Fibroblast of villous mesenchyme (primary cell): ENCODE measurements around the gene ZER1. TPM values are rescaled to one million over a fixed set of nuclear protein-coding genes. Genes with fewer than 3 reads are reported as not detected.

Source experiments
- DNase-seq: peaks from one replicate; pipeline ENCODE4 v3.0.0-alpha.2; 2010; ENCODE audit warnings: low read depth
- H3K4me3 ChIP-seq: 2 replicates; pipeline ENCODE4 v1.5.1; 2011; ENCODE audit warnings: low read depth, mild to moderate bottlenecking, low read length
- CTCF ChIP-seq: IDR thresholded peaks from 2 replicates; pipeline ENCODE4 v1.5.1; 2012; ENCODE audit warnings: low read depth, mild to moderate bottlenecking, low read length; ENCODE audit not compliant: insufficient read depth
- total RNA-seq: library from RNA; depleted of rRNA; stranded (reverse); fragments of >200 nt; gene quantifications from 2 replicates; pipeline ENCODE4 v1.2.3, GENCODE V29; 2012

ZER1 gene
- 17.3 and 22.9 TPM in 2 replicates for total RNA-seq

GRCh38 chr9:128771745-128772519 is at the start of gene ZER1:
Gene ZER1, minus strand, starts transcription at chr9:128771927. Its CDS starts 16,362 bp downstream, at chr9:128755565.
- peak within 1 kb of the TSS; percentile 87 for H3K4me3 ChIP-seq
- no peak for TF ChIP-seq CTCF
- peak; percentile 91 for DNase-seq

GRCh38 chr9:128820665-128821583 is 49.2 kb upstream of the ZER1 start:
- DNase-seq: no peak
- no peak overlapping the region for H3K4me3 ChIP-seq
- no peak for TF ChIP-seq CTCF

- peak; percentile 83 for DNase-seq
- TF ChIP-seq CTCF: no peak
- peak overlapping the region; percentile 72 for H3K4me3 ChIP-seq
Measured at GRCh38 chr9:128819716-128820664, 48.3 kb upstream of the ZER1 start.

- no peak for TF ChIP-seq CTCF
- H3K4me3 ChIP-seq: peak overlapping the region; percentile 72
- DNase-seq: peak; percentile 5
Measured at GRCh38 chr9:128818839-128819715, 47.4 kb upstream of the ZER1 start.

GRCh38 chr9:128818099-128818838 is 46.5 kb upstream of the ZER1 start, which contains the start of gene ENDOG:
Gene ENDOG, plus strand, starts transcription at chr9:128818500. Its CDS starts 185 bp downstream, at chr9:128818685.
- TF ChIP-seq CTCF: peak; percentile 97
- DNase-seq: peak; percentile 97
- peak within 1 kb of the TSS; percentile 72 for H3K4me3 ChIP-seq
